Activated CD4-positive, alpha-beta T cell treated with anti-CD3 and anti-CD28 coated beads, Interleukin-2, Interleukin-4, amounts not matched to agents 100 ng/mL and 50 ng/mL, durations not matched to agents 16 hours and 8 hours (primary cell): ENCODE results near the gene C2orf49.

Experiments
- DNase-seq: peaks from one replicate; pipeline ENCODE4 v3.0.0-alpha.2; 2020; ENCODE audit warnings: low spot score

The C2orf49 gene

DNA sequence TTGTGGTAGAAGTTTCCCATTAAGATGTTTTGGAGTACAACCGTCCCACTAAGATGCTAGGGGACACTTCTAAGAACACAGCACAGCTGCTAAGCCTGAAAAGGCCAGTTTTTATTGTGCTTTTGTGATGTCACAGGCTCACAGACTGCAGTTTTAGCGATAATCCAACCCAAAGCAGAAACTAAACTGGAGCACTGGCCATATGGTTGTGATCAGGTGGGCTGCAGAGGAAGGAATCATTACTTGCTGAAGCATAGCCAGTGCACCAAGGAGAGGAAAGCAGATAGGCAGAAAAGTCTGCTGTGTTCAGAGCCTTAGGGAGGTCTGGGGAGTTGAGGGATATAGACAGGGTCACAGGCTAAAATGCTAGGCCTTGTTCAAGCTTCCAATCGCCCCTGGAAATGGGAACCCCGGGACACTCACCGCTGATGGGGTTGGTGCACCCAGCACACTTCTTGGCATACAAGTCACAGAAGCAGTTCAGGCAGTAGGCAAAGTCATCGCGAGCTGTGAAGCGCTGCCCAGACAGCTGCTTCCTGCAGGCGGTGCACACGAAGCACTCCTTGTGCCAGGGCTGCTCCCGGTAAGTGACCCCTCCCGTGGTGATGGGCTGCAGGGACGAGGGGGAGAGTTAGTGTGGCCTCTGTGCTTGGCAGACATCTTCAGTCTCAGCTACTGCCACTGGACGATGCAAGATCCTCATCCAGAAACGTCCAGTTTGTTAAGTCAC lies 25.7 kb downstream of the C2orf49 start:
- DNase-seq = no peak

DNA sequence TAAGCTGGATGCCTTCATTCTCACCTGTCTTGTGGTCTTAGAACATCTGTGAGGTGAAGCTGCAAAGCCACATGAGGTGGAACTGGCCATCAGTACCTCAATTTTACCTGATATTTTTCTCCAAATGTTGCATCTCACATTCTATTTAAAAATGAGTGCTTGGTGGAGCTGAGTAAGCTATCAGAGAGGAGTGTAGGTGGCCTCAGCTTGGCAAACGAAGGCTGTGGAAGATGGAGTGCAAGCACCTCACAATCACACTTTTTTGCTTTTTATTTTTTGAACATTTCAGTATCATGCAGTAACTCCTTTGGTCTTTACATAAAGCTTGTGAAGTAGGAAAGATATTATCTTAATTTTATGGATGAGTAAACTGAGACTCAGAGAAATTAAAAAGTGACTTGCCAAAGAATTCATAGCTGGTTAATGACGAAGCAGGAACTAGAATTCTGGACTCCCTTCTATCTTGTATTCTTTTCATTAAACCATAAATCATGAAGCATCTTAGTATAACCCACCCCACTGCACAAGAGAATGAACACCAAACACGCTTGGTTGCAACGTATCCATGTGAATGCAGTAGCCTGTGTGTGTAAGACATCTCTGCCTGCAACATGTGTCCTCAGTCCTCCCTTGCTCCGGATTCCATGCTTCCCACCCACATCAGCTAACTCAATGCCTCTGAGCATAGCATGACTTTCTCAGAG lies 27.2 kb downstream of the C2orf49 start:
- no peak for DNase-seq

DNA sequence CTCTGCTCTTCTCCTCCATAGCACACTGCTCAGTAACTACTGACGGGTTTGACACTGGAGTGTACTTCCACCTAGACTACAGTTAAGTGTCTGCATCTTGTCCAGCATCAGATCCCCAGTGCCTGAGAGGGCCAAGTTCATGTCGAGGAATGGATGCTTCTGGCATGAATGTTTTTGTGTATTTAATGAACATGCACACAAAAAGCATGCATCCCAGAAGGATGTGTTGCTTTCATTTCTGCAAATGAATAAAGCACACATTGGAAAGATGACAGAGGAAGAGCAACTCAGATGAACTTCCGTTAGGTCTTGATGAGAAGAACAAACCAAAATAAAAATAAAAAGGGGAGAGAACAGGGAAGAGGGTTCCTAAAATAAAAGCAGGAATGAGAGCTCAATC lies 27.9 kb downstream of the C2orf49 start:
- no peak for DNase-seq

DNA sequence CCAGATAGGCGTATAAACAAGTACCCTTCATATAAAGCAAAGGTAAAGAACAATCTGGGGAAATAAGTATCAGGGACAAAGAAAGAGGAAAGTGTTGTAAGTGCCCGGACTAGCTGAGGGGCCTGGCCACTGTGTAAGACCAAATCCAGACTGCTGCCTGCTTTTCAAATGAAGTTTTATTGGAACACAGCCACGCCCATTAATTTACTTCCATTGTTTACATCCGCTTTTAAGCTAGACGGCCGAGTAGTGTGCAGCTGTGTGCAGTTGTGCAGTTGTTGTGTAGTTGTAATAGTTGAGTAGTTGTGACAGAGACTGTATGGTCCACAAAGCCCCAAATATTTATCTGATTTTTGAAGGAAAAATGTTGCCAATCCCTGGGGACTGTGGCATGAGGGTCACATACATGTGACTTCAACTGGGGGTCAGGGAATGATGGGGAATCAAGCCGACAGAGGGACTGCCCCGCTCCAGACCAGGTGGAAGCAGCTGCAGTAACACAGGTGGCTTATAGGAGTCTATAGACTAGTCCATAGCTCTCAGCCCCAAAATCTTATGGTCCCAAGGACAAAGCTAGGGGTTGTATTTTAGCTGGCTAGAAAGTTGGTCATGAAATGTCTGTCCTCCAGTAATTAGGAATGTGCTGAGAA lies 31.5 kb downstream of the C2orf49 start:
- no peak for DNase-seq

DNA sequence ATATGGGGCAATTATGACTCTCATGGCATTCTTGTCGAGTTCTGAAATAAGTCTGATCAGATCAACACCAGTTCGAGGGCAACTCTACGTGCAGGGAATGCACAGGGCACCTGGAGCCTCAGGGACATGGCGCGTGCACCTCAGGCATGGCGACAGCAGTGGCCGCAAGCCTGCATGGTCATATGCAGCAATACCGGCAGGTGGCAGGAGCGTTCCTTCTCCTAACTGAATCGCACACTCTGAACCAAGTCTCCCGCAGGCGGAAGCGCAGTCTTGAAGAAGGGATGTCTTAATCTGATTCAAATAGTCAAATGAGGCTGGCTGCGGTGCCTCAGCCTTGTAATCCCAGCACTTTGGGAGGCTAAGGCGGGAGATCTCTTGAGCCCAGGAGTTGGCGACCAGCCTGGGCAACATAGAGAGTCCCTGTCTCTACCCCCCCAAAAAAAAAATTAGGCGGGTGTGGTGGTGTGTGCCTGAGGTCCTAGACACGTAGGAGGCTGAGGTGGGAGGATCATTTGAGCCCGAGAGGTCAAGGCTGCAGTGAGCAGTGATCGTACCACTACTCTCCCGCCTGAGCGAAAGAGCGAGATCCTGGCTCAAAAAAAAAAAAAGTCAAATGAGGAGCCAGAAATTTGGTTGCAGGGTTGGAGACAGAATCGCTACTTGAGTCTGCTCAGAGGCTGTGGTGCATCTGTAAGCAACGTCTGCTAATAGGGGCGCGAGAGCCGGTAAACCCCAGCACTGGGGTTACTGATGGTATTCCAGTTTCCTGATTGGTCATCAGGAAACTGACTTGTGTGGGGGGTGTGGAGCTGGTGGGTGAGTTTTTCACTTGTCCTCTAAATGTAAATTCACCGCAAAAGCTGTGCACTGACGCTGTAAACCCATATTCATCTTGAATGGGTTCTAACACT lies 32.7 kb downstream of the C2orf49 start:
- peak; percentile 89 for DNase-seq

DNA sequence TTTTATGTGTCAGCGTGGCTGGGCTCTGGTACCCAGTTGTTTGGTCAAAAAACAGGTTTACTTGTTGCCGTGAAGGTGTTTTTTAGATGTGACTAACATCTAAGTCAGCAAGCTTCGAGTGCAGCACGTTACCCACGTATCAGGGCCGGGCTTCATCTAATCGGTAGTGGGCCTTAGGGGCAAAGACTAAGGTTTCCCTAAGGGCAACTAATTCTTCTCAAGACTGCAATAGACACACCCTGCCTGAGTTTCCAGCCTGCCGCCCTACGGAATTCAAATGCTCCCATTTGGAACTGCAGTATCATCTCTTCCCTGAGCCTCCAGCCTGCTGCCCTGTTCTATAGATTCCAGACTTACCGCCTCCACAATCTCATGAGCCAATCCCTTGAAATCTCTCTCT lies 33.8 kb downstream of the C2orf49 start:
- DNase-seq = no peak

DNA sequence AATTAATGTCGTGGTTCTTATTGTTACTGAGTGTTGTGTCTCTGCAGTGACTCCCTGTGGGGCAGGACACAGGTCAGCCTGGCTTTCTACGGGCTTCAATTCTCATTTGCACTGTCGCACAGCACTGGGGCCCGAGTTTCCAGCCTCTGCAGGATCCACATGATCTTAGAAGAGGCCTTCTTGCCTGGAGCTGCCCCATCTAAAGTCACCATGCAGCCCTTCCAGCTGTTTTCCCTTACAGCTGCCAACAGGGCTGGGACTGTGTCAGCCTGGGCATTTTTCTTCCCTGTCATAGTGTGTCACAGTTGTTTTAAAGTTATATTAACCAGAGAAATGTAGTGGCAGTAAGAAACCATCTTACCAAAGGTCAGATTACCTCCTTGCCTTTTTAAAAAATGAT lies 34.5 kb downstream of the C2orf49 start:
- no peak for DNase-seq

DNA sequence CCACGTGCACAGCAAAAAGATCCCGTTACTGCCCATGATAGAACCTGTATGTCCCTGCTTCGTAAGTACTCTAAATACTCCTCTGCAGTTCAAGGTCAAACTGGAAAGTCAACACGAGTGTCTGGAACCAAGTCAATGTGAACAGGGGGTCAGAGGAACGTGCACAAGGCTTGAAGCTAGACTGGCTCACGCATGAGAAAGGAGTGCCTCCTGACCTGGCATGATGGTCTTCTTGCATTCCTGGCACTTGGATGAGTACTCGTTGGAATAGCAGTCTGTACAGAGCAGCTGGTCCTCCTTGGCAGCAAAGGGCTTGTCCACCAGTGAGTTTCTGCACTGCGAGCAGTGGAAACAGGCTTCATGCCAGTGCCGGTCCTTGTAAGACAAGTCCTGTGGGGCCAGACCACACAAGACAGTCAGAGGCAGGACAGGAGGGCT lies 36.0 kb downstream of the C2orf49 start:
- DNase-seq = no peak

DNA sequence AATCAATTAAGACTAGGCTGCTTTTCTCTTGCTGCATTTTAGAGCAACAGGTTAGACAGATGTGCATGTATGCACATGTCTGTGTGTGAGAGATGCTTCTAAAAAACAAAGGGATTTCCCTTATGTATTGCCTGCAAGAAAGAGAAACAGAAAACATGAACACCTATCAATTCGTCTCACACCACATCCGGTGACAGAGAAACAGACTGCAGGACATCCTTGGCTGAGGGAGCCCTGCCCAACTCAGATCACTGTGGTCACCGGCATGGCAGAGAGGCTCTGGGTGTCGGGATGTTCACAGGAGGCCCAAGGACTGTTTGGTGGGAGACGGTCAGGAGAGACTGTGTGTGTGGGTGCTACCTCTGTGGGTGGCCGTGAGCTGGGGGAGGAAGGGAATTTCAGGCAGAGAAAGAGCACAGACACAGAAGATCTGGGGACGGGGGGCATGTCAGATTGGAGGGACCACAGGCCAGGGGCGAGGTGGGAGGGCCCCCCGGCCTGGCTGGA lies 36.6 kb downstream of the C2orf49 start:
- DNase-seq = peak; percentile 47

DNA sequence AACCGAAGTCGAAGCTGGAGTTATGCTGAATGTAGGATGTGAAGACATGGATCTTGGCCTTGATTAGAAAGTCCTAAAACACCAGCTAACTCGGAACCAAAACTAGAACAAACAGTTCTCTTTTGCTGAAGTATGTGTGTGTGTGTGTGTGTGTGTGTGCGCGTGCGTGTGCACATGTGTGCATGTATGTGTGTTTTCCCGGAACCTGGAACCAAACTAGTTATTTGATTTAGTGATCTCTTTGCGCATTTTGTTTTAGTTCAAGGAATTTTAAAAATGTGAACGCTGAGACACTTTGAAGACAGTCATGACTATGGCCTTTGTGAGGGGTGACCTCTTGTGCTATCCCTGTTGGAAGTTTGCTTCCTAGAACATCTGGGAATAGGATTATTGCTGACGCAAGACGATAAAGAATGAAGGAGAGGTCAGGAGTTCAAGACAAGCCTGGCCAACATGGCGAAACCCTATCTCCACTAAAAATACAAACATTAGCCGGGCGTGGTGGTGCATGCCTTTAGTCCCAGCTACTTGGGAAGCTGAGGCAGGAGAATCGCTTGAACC lies 37.7 kb downstream of the C2orf49 start:
- no peak for DNase-seq

DNA sequence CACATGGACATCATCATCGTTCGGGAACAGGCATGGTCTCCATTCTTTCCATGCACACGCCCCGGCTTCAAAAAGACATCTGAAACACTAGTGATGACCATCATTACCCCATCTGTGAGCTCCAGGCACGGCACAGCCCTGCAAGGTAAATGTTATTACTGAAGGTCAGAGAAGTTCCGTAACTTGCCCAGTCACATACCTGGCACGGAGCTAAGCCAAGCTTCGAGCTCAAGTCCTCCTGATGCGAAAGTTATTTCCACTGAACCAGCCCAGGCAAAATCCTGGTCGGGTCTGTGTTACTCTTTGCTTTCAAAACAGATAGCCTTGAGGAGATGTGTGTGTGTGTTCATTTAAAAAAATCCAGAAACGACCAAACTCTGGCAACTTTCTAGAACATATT lies 38.7 kb downstream of the C2orf49 start:
- DNase-seq = no peak

DNA sequence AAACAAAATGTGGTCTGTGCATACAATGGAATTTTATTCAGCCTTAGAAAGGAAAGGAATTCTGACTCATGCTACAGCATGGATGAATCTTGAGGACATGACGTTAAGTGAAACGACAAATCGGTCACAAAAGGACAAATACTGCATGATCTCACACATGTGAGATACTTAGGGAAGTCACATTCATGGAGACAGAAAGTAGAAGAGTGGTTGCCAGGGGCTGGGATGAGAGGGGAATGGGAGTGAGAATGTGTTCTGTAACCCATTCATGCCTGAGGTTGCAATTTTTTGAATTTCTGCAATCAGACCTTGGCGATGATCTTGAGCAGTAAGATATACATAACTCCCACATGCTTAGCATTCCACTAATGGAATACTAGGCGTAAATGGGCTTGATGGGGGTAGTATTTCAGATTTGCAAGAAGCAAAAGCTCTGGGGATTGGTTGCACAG lies 39.5 kb downstream of the C2orf49 start:
- no peak for DNase-seq

DNA sequence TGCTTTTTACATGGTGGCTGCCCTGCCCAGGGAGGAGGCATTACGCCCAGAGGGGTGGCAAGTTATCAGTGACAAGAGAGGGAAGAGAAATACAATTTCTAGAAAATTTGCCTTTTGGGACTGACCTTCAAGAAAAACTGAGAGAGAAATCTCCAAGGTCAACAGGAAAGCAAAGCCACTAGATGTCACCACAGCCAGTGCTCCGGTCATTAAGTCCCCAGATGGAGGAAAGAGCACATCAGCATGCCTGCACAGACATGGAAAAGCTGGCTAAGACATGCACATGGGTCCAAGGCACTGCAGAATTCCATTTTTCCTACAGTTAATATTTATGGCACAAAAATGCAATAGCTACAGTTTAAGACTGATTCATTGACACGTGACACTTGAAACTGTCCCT lies 40.5 kb downstream of the C2orf49 start:
- no peak for DNase-seq

DNA sequence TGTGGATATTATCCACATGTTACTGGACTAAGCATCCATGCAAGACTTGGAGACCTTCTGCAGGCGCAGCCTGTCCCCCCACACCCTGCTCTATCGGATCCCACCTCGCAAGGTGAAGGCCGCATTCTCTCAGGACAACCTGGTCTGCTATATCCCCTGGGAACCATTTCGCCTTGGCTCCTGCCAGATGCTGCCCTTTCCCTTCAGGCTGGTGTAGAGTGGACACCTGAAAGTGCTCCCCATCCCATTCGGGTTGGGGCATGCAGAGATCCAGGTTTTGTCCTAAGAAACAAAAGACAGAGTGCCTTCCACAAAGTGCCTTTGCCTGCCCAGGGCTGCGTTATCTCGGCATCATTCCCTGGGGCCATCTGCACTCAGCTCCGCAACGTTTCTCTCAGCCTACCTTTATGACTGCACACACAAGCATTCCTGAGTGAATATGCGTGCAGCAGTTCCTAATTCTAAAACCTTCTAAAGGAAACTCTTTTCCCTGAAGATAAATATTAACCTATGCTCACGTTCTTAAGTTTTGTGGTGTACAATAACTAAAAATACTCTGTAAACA lies 41.0 kb downstream of the C2orf49 start:
- no peak for DNase-seq

DNA sequence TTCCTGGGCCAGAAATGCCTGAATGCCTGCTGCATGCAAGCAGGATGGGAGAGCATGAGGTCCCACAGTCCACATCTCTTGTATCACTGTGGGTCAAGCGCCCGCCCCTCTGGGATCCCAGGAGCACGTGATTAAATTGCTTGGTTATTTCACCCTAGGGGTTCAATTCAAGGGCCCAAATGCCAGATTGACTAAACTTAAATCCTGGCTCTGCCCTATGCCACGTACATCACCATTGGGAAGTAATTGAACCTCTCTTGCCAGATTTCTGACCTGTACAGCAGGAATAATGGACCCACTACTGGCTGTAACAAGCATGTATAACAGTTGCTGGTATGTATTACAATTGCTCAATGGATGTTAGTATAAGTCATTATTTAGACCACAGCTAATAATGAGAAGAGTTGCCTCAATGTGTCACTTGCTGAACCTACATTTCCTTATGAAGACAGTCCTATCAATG lies 41.6 kb downstream of the C2orf49 start:
- no peak for DNase-seq

DNA sequence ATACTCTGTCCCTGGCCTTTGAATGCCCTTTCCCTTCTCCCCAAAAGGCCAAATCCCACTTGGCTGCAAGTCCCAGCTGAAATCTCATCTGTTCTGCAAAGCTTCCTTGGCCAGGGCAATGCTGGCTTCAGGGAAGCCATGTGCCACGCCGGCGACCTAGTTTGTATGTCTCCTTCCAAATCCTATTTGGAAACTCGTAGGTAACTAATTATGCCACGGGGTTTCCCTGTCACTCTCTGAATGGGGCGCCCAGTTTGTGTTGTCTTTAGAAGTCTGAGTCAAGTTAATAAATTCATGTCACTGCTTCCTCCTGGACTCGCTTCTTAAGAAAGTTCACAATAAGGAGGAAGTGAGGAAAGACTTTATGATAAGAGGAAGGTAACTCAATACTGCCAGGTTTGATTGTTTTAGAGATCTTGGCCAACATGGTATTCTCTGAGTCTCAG lies 42.4 kb downstream of the C2orf49 start:
- DNase-seq = no peak

DNA sequence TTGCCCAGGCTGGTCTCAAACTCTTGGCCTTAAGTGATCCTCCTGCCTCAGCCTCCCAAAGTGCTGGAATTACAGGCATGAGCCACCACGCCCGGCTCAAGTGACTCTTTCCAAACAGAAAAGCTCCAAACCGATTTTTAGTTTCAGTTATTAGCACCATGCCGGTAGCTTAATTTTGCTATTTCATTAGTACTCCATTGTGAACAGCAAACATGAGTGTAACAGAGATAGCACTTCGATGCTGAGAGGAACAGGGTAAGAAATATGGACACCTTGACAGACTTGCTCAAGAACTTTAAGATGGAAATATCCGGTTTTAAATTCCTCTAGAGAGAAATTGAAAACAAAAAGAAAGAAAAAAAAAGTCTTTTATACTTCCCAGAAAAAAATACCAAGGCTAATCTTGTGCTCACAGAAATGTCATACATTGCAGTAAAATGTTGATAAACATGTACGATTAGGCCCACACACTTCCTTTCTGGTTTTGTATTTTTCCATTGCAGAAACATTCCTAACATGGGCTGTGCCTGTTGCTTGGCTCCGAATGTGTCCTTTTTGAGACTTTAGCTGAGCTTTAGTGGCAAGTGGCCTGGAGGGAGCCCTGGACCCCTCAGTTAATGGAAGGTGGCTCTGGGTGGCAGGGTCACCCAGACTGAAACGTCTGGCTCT lies 43.2 kb downstream of the C2orf49 start:
- DNase-seq = no peak

DNA sequence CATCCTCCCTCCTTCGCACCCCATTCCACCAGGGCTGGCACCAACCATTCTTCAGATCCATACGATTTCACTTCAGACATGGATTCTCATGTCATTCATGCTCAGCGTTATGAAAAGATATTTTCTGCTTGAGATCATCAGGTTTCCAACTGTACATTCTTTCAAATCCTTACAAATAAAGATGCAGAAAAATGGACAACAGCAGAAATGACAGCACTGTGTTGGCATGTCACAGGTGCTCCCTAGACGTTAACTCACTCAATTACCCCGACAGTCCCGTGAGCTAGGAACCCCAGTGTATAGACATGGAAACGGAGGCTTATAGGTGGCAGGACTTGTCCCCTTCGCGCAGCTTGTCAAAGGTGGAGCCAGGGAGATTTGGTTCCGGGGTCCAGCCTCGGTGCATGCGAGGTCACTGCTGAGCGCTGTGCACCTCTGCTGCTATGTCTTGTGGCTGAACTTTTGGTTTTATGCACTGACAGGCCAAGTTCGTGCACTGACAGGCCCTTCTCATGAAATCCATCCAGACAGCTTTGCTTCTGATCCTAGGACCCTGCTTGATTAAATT lies 43.8 kb downstream of the C2orf49 start:
- no peak for DNase-seq

DNA sequence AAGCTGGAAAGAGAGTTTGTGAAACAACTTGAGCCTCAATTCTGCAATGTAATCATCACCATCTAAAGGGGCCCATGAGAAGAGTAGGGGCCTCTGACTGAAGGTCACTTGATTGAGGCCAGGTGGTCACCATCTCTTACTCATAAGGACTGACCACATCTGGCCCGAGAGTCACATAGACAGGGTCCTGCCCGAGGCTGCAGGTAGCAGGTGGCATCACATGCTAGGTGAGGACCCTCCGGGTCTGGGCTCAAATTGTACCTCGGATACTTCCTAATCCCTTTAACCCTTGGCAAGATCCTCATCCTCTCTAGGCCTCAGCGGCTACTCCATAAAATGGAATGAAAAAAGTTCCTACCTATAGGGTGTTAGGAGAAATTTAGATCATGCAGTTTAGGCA lies 44.8 kb downstream of the C2orf49 start:
- DNase-seq = no peak
